Upper lobe of left lung (tissue), 6 donors: ENCODE measurements around the gene AKAP5. TPM values are rescaled to one million over a fixed set of nuclear protein-coding genes. Genes with fewer than 3 reads are reported as not detected.

Experiments used
- ATAC-seq, 2 donors: fragments of 200-7000 bp; cut with Tn5 transposase; one replicate each; pipeline ENCODE4 v1.9.1; 2022; ENCODE audit warnings: mild to moderate bottlenecking in 2 of 2, moderate library complexity in 2 of 2; ENCODE audit not compliant: low FRiP score in 2 of 2
- DNase-seq, 2 donors: peaks; one replicate each; pipeline ENCODE4 v3.0.0-alpha.2; 2019 to 2020
- H3K27ac ChIP-seq, 4 donors: fragments of 200-600 bp; sonication (generic); one replicate each; pipeline ENCODE4 v1.5.1; 2016 to 2019
- H3K27me3 ChIP-seq, 4 donors: fragments of 200-600 bp; sonication (generic); one replicate each; pipeline ENCODE4 v1.5.1; 2017 to 2019
- H3K36me3 ChIP-seq, 4 donors: fragments of 200-600 bp; sonication (generic); one replicate each; pipeline ENCODE4 v1.5.1; 2016 to 2019
- H3K4me1 ChIP-seq, 4 donors: fragments of 200-600 bp; sonication (generic); one replicate each; pipeline ENCODE4 v1.5.1; 2018 to 2019
- H3K4me3 ChIP-seq, 4 donors: fragments of 200-600 bp; sonication (generic); one replicate each; pipeline ENCODE4 v1.5.1; 2017 to 2019; ENCODE audit warnings: mild to moderate bottlenecking in 2 of 4, moderate library complexity in 1 of 4
- H3K9me3 ChIP-seq, 4 donors: fragments of 200-600 bp; sonication (generic); one replicate each; pipeline ENCODE4 v1.5.1; 2018 to 2019
- CTCF ChIP-seq, 6 experiments: fragments of 450-650 bp in 4 of 6; fragments of 200-600 bp in 2 of 6; sonication (generic) in 2 of 6; IDR thresholded peaks; one replicate each; pipeline ENCODE4 v1.5.1; 2016 to 2019; ENCODE audit warnings: antibody characterized with exemption in 6 of 6
- EP300 ChIP-seq, 4 donors: sonication (generic); formaldehyde crosslinking; IDR thresholded peaks; one replicate each; pipeline ENCODE4 v1.5.1; 2017; ENCODE audit warnings: antibody characterized with exemption in 4 of 4, control low read depth in 2 of 4
- POLR2A ChIP-seq, 4 donors: fragments of 450-650 bp; IDR thresholded peaks; one replicate each; pipeline ENCODE4 v1.5.1; 2016 to 2017; ENCODE audit warnings: antibody characterized with exemption in 4 of 4, mild to moderate bottlenecking in 2 of 4
- POLR2AphosphoS5 ChIP-seq, 2 donors: sonication (generic); formaldehyde crosslinking; IDR thresholded peaks; one replicate each; pipeline ENCODE4 v1.5.1; 2017; ENCODE audit warnings: antibody characterized with exemption in 2 of 2
- WGBS, 2 donors: methylation state at CpG; one replicate each; pipeline ENCODE4 v1.1.5; 2017 to 2018; 5-methylcytosine and 5-hydroxymethylcytosine counted together
- total RNA-seq, 6 donors: library from RNA; depleted of rRNA in 4 of 6; stranded (reverse); fragments of >200 nt in 4 of 6; gene quantifications; one replicate each; pipeline versions ENCODE4 v1.1.0 to v1.2.1, GENCODE V29; 2016 to 2021
- donor health status: DM: no; HTN: no; CAD: no; lungs with moderate emphysema.
- donor health status: DM: no; HTN: yes; CAD: no; lungs with severe emphysema.

The AKAP5 gene
- total RNA-seq, 6 donors from 2014 or later, result 1.0 to 5.4 (median 2.5) TPM

GRCh38 chr14:64444984-64445845 is 20.1 kb upstream of the AKAP5 start:
- no peak for TF ChIP-seq POLR2A (IDR thresholded peaks at IDR 0.05)
- no peak for TF ChIP-seq EP300 (IDR thresholded peaks at IDR 0.05)
- TF ChIP-seq POLR2AphosphoS5 (IDR thresholded peaks at IDR 0.05), result no peak
- no peak for TF ChIP-seq CTCF (IDR thresholded peaks at IDR 0.05)

GRCh38 chr14:64447876-64448670 is 17.2 kb upstream of the AKAP5 start:
- H3K4me1 ChIP-seq, result no peaks in the 10 kb centered on the region
- ATAC-seq, result no peak

More at GRCh38 chr14:64444984-64445845, 20.1 kb upstream of the AKAP5 start:
- no peak for DNase-seq
- Histone ChIP-seq H3K27me3 (no peaks in the 10 kb centered on the region), H3K36me3 (peaks cover 0 to 63% (median 19%) of the 10 kb centered on the region in 4 donors), H3K4me1 (no peaks in the 10 kb centered on the region), H3K27ac (peak overlapping the region in 1 of 4 donors; percentile 30), H3K9me3 (no peaks in the 10 kb centered on the region), H3K4me3 (no peak overlapping the region)
- 77 to 90% methylated on average over 7 of the region's 7 CpGs for WGBS, 2 donors
- ATAC-seq, result no peak

GRCh38 chr14:64450255-64450654 is 15.0 kb upstream of the AKAP5 start:
- ATAC-seq, result no peak

More at GRCh38 chr14:64447876-64448670, 17.2 kb upstream of the AKAP5 start:
- Histone ChIP-seq H3K36me3 (peaks cover 0 to 65% (median 17%) of the 10 kb centered on the region in 4 donors), H3K27ac (no peak overlapping the region), H3K4me3 (no peak overlapping the region), H3K9me3 (no peaks in the 10 kb centered on the region), H3K27me3 (no peaks in the 10 kb centered on the region)
- no peak for DNase-seq
- TF ChIP-seq EP300 (IDR thresholded peaks at IDR 0.05), result no peak
- no peak for TF ChIP-seq POLR2A (IDR thresholded peaks at IDR 0.05)
- TF ChIP-seq CTCF (IDR thresholded peaks at IDR 0.05), result no peak
- TF ChIP-seq POLR2AphosphoS5 (IDR thresholded peaks at IDR 0.05), result no peak
- WGBS, 2 donors, result 79 to 80% methylated on average over 5 of the region's 5 CpGs

GRCh38 chr14:64454671-64455070 is 10.6 kb upstream of the AKAP5 start:
- WGBS, 2 donors, result 95 to 98% methylated on average over 10 of the region's 10 CpGs
- peaks cover 3 to 62% (median 14%) of the 10 kb centered on the region in 4 donors for H3K36me3 ChIP-seq
- no peaks in the 10 kb centered on the region for H3K9me3 ChIP-seq
- no peaks in the 10 kb centered on the region for H3K27me3 ChIP-seq
- no peak overlapping the region for H3K27ac ChIP-seq
- TF ChIP-seq POLR2A (IDR thresholded peaks at IDR 0.05), result no peak
- TF ChIP-seq POLR2AphosphoS5 (IDR thresholded peaks at IDR 0.05), result no peak
- no peak for TF ChIP-seq EP300 (IDR thresholded peaks at IDR 0.05)
- TF ChIP-seq CTCF (IDR thresholded peaks at IDR 0.05), result no peak
- ATAC-seq (no peak), DNase-seq (no peak)
- H3K4me1 ChIP-seq, result peaks cover 0 to 3% (median 0%) of the 10 kb centered on the region in 4 donors
- H3K4me3 ChIP-seq, result no peak overlapping the region

More at GRCh38 chr14:64450255-64450654, 15.0 kb upstream of the AKAP5 start:
- Histone ChIP-seq H3K4me1 (no peaks in the 10 kb centered on the region), H3K4me3 (no peak overlapping the region), H3K27ac (no peak overlapping the region), H3K27me3 (no peaks in the 10 kb centered on the region), H3K9me3 (no peaks in the 10 kb centered on the region), H3K36me3 (peaks cover 3 to 69% (median 24%) of the 10 kb centered on the region in 4 donors)
- DNase-seq, result no peak
- WGBS, 2 donors, result 85 to 87% methylated on average over 2 of the region's 2 CpGs
- TF ChIP-seq POLR2A (IDR thresholded peaks at IDR 0.05) (no peak), CTCF (IDR thresholded peaks at IDR 0.05) (no peak), EP300 (IDR thresholded peaks at IDR 0.05) (no peak), POLR2AphosphoS5 (IDR thresholded peaks at IDR 0.05) (no peak)
